ENCODE measurements around the gene SERPINA3. TPM values are rescaled to one million over a fixed set of nuclear protein-coding genes. Genes with fewer than 3 reads are reported as not detected.

SERPINA3 gene
- total and polyA plus RNA-seq, 2 of the 8 experiments (the other 6 are each of a cell fraction or from before 2014, with no cell fraction given), result not detected

DNA sequence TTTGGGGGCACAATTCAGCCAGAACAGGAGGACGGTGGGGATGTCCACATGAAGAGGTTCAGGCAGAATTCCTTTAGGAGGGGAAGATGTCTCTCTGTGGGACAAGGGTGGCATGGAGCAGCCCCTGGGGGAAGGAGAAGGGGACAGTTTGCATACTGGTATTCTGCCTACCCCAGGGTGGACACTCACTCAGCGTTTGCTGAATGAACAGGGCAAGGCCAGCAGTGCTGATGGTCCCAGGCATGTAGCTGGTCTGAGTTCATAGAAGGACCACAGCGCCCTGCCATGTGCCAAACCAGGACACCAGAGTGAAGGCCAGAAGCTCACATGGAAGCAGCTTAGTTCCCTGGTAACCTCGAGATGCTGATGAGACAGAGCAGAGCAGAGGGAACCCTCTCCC is 25.6 kb upstream of the SERPINA3 start:
- Histone ChIP-seq H3K4me2 (ENCODE audit: insufficient read depth in 1 of 2, low read depth in 2 of 2, low read length in 2 of 2) (no peak overlapping the region), H3K9me3 (ENCODE audit: insufficient read depth in 2 of 2, low read depth in 1 of 2, low read length in 1 of 2) (peaks cover 4 to 7% of the 10 kb centered on the region in 2 experiments; a peak in 2 of 4 replicates), H3K36me3 (ENCODE audit: control insufficient read depth in 2 of 4, insufficient read depth in 4 of 4, low read length in 3 of 4) (no peaks in the 10 kb centered on the region), H3K27me3 (replicated peaks in 1 of 4; ENCODE audit: control insufficient read depth in 3 of 4, extremely low read depth in 1 of 4, insufficient read depth in 3 of 4, low read length in 3 of 4) (no peaks in the 10 kb centered on the region; a peak in 1 of 7 replicates), H2AFZ (ENCODE audit: low read length) (no peak overlapping the region), H3K27ac (ENCODE audit: low read depth, low read length) (no peak overlapping the region), H3K4me1 (replicated peaks in 1 of 4; ENCODE audit: control insufficient read depth in 3 of 4, insufficient read depth in 4 of 4, low read length in 3 of 4) (no peaks in the 10 kb centered on the region), H2BK12ac (ENCODE audit: low read depth, low read length) (no peak overlapping the region), H2BK20ac (ENCODE audit: low read length) (no peak overlapping the region), H4K91ac (replicated peaks; ENCODE audit: insufficient read length, low read length) (no peak overlapping the region), H4K5ac (ENCODE audit: insufficient read length, low read depth, low read length) (no peak overlapping the region), H3K4me3 (ENCODE audit: extremely low read depth in 1 of 4, insufficient read depth in 2 of 4, low read depth in 3 of 4, low read length in 4 of 4) (no peak overlapping the region), H4K8ac (ENCODE audit: extremely low read depth, insufficient read depth, low read length) (no peak overlapping the region), H2BK120ac (replicated peaks; ENCODE audit: low read depth, low read length) (no peak overlapping the region), H3K79me1 (ENCODE audit: low read depth, low read length) (no peaks in the 10 kb centered on the region), H4K20me1 (replicated peaks in 1 of 2; ENCODE audit: control insufficient read depth in 1 of 2, insufficient read depth in 2 of 2, low read length in 2 of 2) (no peaks in the 10 kb centered on the region), H3K18ac (ENCODE audit: extremely low read depth, low read length) (no peak overlapping the region), H3K4ac (replicated peaks; ENCODE audit: insufficient read length, low read depth, low read length) (no peak overlapping the region), H3K56ac (replicated peaks; ENCODE audit: insufficient read length, low read depth, low read length) (no peak overlapping the region), H3K23ac (ENCODE audit: insufficient read length) (no peak overlapping the region), H2AK5ac (ENCODE audit: low read depth, low read length) (no peak overlapping the region), H3K14ac (ENCODE audit: insufficient read length) (no peak overlapping the region), H2BK5ac (ENCODE audit: low read depth, low read length) (no peak overlapping the region), H2BK15ac (ENCODE audit: low read length) (no peak overlapping the region), H3K79me2 (ENCODE audit: control insufficient read depth in 1 of 2, insufficient read depth in 2 of 2, low read length in 2 of 2) (no peaks in the 10 kb centered on the region), H3K23me2 (ENCODE audit: low read depth, low read length) (peaks cover 5% of the 10 kb centered on the region; the same call in 1 of the 2 replicates), H3K9ac (replicated peaks in 1 of 4; ENCODE audit: extremely low read depth in 1 of 4, low read depth in 3 of 4, low read length in 3 of 4) (no peak overlapping the region)
- 84% methylated on average over 4 of the region's 4 CpGs; no CpG with 5 or more reads in 1 of the 2 experiments for WGBS, 2 experiments (ENCODE audit: extremely low coverage in 1 of 2, insufficient coverage in 1 of 2, insufficient read length in 1 of 2, insufficient replicate concordance in 2 of 2, low coverage in 1 of 2, low lambda C conversion rate in 2 of 2, missing lambda C conversion rate in 1 of 2)
- FAIRE-seq, result no peak
- ChIA-PET POLR2A (ENCODE audit: partially characterized antibody) (no interaction called here), CTCF (ENCODE audit: partially characterized antibody) (no interaction called here)
- no peak for DNase-seq (ENCODE audit: low read depth in 1 of 2, low spot score in 2 of 2)
- TF ChIP-seq NRF1 (IDR thresholded peaks at IDR 0.05; ENCODE audit: low read depth, low read length), result no peak
- TF ChIP-seq RFX5 (IDR thresholded peaks at IDR 0.05; ENCODE audit: borderline replicate concordance, low read depth, low read length), result no peak
- TF ChIP-seq SUZ12 (IDR thresholded peaks at IDR 0.05; ENCODE audit: low read length), result no peak
- TF ChIP-seq CBX5 (IDR thresholded peaks at IDR 0.05; ENCODE audit: low read depth, low read length), result no peak
- no peak for TF ChIP-seq PHF8 (conservative IDR thresholded peaks at IDR 0.05; ENCODE audit: low read depth, low read length)
- no peak for TF ChIP-seq BRCA1 (IDR thresholded peaks at IDR 0.05; ENCODE audit: low read depth, low read length)
- TF ChIP-seq, protein P1, sequence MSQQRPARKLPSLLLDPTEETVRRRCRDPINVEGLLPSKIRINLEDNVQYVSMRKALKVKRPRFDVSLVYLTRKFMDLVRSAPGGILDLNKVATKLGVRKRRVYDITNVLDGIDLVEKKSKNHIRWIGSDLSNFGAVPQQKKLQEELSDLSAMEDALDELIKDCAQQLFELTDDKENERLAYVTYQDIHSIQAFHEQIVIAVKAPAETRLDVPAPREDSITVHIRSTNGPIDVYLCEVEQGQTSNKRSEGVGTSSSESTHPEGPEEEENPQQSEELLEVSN (IDR thresholded peaks at IDR 0.05), result no peak
- no peak for TF ChIP-seq ZNF274 (IDR thresholded peaks at IDR 0.05; ENCODE audit: borderline replicate concordance, extremely low read depth, low read length)
- no peak for TF ChIP-seq CEBPB (IDR thresholded peaks at IDR 0.05; ENCODE audit: low read depth, low read length)
